Stimulated activated CD8-positive, alpha-beta memory T cell treated with anti-CD3 and anti-CD28 coated beads, Interleukin-7, amount 100 ng/mL, for 48 hours (primary cell): ENCODE results near the gene TAAR5.
"Not testable (repeated sequence)": the region's sequence is repeated elsewhere in the genome, so short reads cannot be mapped to it uniquely, and the experiment has no call there.

Experiments
- DNase-seq, 2 donors: peaks; one replicate each; pipeline ENCODE4 v3.0.0-alpha.2; 2020; ENCODE audit warnings: low read depth in 1 of 2; ENCODE audit errors: extremely low read depth in 1 of 2

TAAR5 gene

DNA sequence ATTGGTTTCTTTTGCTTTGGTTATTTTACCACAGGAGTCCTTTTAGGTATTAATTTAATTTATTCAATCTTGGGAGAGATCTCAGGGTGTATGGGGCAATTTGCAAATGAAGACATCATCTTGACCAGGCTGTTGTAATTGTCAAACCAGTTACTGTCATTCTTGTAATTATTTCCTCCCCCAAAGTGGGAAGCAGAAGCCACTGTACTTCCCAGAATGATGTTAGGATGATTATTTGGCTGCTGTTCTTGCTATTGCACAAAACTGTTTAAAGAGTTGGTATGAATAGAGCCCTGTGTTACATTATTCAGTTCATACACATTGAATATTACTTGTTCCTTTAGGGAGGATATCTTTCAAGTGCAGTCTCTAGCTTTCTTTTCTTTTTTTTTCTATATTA lies 17.8 kb downstream of the TAAR5 start:
- DNase-seq, result no peak

DNA sequence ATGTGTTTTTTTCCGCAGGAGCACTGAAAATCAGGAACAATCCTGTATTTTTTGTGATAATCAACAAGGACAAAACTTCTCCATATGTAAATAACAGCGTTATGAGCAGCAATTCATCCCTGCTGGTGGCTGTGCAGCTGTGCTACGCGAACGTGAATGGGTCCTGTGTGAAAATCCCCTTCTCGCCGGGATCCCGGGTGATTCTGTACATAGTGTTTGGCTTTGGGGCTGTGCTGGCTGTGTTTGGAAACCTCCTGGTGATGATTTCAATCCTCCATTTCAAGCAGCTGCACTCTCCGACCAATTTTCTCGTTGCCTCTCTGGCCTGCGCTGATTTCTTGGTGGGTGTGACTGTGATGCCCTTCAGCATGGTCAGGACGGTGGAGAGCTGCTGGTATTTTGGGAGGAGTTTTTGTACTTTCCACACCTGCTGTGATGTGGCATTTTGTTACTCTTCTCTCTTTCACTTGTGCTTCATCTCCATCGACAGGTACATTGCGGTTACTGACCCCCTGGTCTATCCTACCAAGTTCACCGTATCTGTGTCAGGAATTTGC lies 19.2 kb downstream of the TAAR5 start, which contains the start of gene TAAR6:
TSS of gene TAAR6 (plus strand) at position 102 of the 557 bp plus-strand sequence. CDS start at position 102, 0 bp downstream.
- no peak for DNase-seq

DNA sequence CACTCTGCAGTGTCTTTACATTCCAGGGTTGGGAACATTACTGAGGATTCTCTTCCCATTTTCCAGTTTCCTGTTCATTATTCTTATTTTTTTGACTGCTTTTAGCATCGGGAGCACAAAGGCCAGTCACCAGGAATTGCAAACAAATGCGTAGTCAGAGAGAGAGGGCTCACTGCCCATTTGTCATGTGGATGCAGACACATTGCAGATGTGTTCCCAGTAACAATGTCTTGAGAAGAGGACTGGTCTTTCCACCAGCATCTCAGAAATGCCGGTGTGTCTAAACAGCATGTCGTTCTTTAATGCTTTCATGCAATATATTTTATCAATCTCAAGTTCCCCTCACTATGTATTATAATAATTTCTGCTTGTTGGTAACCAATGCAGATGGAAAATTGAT lies 20.4 kb downstream of the TAAR5 start:
- DNase-seq, result no peak

DNA sequence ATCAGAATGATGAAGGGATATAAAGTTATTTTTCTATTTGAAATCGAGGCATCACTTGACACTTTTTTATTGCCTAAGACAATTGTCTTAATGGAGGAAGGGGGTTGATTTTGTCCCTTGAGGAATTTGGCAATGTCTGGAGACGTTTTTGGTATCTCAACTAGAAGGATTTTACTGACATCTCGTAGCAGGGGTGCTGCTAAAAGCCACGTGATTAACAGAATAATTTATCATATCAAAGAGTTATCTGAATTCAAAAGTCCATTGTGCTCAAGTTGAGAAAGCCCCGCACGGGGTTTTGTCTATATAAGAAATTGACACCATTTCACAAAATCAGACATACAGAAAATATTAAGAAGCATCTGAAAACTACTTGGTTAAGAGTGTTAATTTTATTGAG lies 20.9 kb downstream of the TAAR5 start:
- DNase-seq, result no peak

DNA sequence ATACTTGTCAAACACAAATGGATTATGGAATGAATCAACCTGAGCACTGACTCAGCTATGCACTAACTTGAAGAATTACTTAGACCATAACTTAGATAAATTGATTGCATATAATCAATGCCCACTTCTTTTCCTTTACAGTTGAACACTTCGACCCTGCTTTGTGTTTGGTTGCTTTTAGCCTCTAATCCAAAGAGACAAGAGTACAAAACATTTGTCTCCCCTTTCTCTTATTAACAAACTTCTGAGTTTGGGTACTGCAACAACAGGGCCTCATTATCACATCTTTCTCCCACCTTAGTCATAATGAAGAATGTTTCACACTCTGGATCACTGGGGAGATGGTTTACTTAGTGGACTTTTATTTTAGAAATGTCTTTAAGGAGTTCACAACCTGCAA lies 22.0 kb downstream of the TAAR5 start:
- no peak for DNase-seq

GRCh38 chr6:132566404-132566803 lies 23.1 kb downstream of the TAAR5 start:
- DNase-seq, result no peak

DNA sequence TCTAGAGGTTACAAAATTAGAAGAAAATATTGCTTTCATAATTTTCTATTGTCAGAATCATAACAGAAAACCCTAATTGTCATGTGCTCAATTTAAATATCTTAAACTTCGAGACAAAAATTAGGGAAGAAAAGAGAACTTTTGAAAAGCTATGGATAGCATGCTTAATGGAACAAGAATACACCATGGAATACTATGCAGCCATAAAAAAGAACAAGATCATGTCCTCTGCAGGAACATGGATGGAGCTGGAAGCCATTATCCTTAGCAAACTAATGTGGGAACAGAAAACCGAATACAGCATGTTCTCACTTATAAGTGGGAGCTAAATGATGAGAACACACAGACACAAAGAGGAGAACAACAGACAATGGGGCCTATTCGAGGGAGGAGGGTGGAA lies 29.5 kb downstream of the TAAR5 start:
- not testable (repeated sequence) for DNase-seq

- DNase-seq, result no peak
Observed at GRCh38 chr6:132552372-132552771, 37.2 kb downstream of the TAAR5 start, which contains the start of gene TAAR8. TAAR8 (plus strand) TSS chr6:132552672; CDS start chr6:132552693, 21 bp downstream.

GRCh38 chr6:132551214-132551613 lies 38.3 kb downstream of the TAAR5 start:
- no peak for DNase-seq

DNA sequence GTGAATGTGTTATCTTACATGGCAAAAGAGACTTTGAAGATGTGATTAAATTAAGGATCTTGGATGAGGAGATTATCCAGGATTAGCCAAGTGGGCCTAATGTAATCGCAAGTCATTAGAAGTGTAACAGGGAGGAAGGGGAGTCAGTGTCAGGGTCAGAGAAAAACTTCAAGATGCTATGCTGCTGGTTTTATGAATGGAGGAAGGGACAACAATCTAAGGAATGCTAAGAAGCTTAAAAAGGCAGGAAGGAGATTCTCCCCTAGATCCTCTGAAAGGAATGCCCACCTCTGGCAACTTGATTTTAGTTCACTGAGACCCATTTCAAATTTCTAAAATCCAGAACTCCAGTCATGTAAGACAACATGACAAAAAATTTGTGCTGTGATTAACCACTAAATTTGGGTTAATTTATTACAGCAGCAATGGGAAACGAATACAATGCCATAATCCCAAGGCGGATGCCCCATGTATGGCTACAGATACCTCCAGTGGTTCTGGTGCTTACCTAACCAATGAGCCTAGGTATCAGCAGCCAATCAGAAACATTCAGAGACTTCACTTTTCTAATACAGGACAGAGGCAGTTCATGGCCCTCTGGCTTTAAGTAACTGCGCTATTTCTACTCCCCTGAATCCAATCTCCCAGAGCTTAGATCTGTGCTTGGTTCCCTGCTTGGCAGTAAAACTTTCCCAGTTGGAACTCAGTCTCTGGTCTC lies 40.6 kb downstream of the TAAR5 start:
- no peak for DNase-seq

GRCh38 chr6:132544826-132545225 lies 44.7 kb downstream of the TAAR5 start:
- no peak for DNase-seq
